Mesendoderm (in vitro differentiated cells): ENCODE results near the gene RAD23A.

Experiments used
- DNase-seq: peaks from one replicate; pipeline ENCODE4 v3.0.0; 2013
- H2AK5ac ChIP-seq: 2 replicates; pipeline ENCODE4 v1.6.1; 2013; ENCODE audit warnings: low read length, inconsistent platforms
- H2BK120ac ChIP-seq: 2 replicates; pipeline ENCODE4 v1.6.1; 2013; ENCODE audit warnings: low read depth, mild to moderate bottlenecking, low read length, moderate library complexity, mixed read lengths
- H2BK15ac ChIP-seq: replicated peaks from 2 replicates; pipeline ENCODE4 v1.6.1; 2013; ENCODE audit warnings: low read depth, mild to moderate bottlenecking, moderate library complexity
- H2BK5ac ChIP-seq: 2 replicates; pipeline ENCODE4 v1.6.1; 2013; ENCODE audit warnings: low read length, inconsistent platforms
- H3K18ac ChIP-seq: 2 replicates; pipeline ENCODE4 v1.6.1; 2013; ENCODE audit warnings: mild to moderate bottlenecking, low read length, mixed read lengths
- H3K23ac ChIP-seq: one replicate; pipeline ENCODE4 v1.6.1; 2013; ENCODE audit warnings: low read length
- H3K27ac ChIP-seq: 2 replicates; pipeline ENCODE4 v1.5.1; 2013; ENCODE audit warnings: low read depth, mild to moderate bottlenecking, inconsistent platforms, low read length, moderate library complexity
- H3K27me3 ChIP-seq: 2 replicates; pipeline ENCODE4 v1.6.1; 2013; ENCODE audit warnings: low read length, control low read depth, mild to moderate bottlenecking, inconsistent platforms; ENCODE audit not compliant: insufficient read depth, poor library complexity
- H3K36me3 ChIP-seq: 2 replicates; pipeline ENCODE4 v1.6.1; 2013; ENCODE audit warnings: low read length, inconsistent platforms; ENCODE audit not compliant: control insufficient read depth, insufficient read depth
- H3K4ac ChIP-seq: one replicate; pipeline ENCODE4 v1.6.1; 2013; ENCODE audit warnings: low read depth, mild to moderate bottlenecking, low read length, moderate library complexity
- H3K4me1 ChIP-seq: 2 replicates; pipeline ENCODE4 v1.6.1; 2013; ENCODE audit warnings: low read depth, low read length, inconsistent platforms; ENCODE audit not compliant: control insufficient read depth
- H3K4me2 ChIP-seq: 2 replicates; pipeline ENCODE4 v1.6.1; 2013; ENCODE audit warnings: low read length
- H3K4me3 ChIP-seq: 2 replicates; pipeline ENCODE4 v1.5.1; 2013; ENCODE audit warnings: mild to moderate bottlenecking, low read length
- H3K56ac ChIP-seq: one replicate; pipeline ENCODE4 v1.6.1; 2013; ENCODE audit warnings: low read length
- H3K79me1 ChIP-seq: 2 replicates; pipeline ENCODE4 v1.6.1; 2013; ENCODE audit warnings: low read length, inconsistent platforms
- H3K79me2 ChIP-seq: 2 replicates; pipeline ENCODE4 v1.6.1; 2013; ENCODE audit warnings: mild to moderate bottlenecking, low read length; ENCODE audit not compliant: control insufficient read depth, insufficient read depth
- H3K9ac ChIP-seq: 2 replicates; pipeline ENCODE4 v1.6.1; 2013; ENCODE audit warnings: low read length, inconsistent platforms
- H4K5ac ChIP-seq: one replicate; pipeline ENCODE4 v1.6.1; 2013; ENCODE audit warnings: low read length
- H4K8ac ChIP-seq: one replicate; pipeline ENCODE4 v1.6.1; 2013; ENCODE audit warnings: low read depth, mild to moderate bottlenecking, control low read depth, low read length, moderate library complexity
- WGBS: extraction: QIAGEN DNeasy Blood & Tissue Kit; methylation state at CpG from one replicate; pipeline ENCODE4 v1.1.7; 2013; ENCODE audit warnings: low lambda C conversion rate, missing lambda C conversion rate; ENCODE audit not compliant: insufficient coverage; ENCODE audit errors: extremely low coverage; 5-methylcytosine and 5-hydroxymethylcytosine counted together

Gene RAD23A

DNA sequence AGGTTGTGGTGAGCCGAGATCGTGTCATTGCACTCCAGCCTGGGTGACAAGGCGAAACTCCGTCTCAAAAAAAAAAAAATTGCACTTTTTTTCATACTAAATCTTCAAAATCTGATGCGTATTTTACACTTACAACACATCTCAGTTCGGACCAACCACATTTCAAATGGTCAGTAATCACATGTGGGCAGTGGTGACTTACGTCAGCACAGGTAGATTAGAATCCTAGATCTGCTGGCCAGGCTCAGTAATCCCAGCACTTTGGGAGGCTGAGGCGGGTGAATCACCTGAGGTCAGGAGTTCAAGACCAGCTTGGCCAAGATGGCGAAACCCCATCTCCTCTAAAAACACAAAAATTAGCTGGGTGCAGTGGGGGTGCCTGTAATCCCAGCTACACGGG lies 10.6 kb upstream of the RAD23A start:
- Histone ChIP-seq H3K27ac (no peak overlapping the region), H3K56ac (no peak overlapping the region), H3K4ac (no peak overlapping the region), H3K4me3 (no peak overlapping the region), H3K4me1 (peaks cover 3% of the 10 kb centered on the region), H4K8ac (no peak overlapping the region), H3K27me3 (no peaks in the 10 kb centered on the region), H2BK5ac (no peak overlapping the region), H4K5ac (no peak overlapping the region), H3K9ac (no peak overlapping the region), H3K79me2 (peaks cover 32% of the 10 kb centered on the region), H3K23ac (no peak overlapping the region), H3K79me1 (peaks cover 15% of the 10 kb centered on the region), H3K18ac (no peak overlapping the region), H3K4me2 (no peak overlapping the region), H2BK120ac (no peak overlapping the region), H3K36me3 (peaks cover 2% of the 10 kb centered on the region), H2AK5ac (no peak overlapping the region), H2BK15ac (no peak overlapping the region)
- no peak for DNase-seq
- WGBS, result no CpG with 5 or more reads among the region's 10 CpGs

DNA sequence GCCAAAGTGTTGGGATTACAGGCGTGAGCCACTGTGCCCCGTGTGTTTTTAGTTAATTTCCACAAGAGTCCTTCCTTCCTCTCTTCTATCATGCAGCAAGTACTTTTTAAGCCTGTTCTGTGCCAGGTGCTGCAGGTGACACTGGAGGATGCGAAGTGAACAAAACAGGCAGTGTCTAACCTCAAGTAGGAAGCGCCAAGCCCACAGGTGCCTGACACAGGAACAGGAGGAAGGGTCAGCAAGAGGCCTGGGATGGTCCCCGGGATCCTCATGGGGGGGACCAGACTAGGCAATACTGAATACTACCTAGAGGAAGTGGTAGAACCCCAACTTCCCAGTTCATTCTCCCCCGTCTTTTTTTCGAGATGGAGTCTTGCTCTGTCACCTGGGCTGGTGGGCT lies 9.1 kb upstream of the RAD23A start:
- no CpG with 5 or more reads among the region's 7 CpGs for WGBS
- H3K27ac ChIP-seq, result no peak overlapping the region

DNA sequence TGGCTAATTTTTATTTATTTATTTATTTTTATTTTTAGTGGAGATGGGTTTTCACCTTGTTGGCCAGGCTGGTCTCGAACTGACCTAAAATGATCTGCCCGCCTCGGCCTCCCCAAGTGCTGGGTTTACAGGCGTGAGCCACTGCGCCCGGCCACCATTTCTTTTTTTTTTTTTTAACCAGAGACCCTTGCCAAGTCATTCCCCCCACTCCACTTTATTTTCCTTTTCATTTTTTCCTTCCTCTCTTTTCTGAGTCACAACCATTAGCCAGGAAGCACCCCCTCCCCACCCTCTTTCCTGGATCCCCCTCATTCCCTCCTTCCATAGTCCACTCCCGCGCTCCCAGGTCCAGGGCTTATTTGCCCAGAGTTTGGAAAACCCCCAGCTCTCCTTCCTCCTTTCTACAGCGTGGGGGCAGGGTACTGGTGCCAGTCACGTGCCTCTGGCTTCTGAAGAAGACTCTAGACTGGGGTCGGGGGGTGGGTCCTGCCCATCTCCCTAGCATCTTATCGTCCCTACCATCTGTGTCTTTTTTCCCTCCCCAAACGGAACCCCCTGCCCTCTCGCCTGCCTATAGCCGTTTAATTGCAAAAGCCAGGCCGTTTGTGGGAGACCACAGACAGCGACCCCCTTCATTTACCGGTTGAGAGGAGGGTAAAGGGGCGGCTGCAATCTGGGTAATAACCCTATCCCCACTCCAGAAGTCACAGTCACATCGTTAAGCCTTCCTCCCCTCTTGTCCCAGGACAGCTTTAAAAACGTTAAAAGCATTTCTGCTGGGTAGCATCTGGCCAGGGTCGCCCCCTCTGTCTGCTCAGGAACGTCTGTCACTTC lies 8.4 kb upstream of the RAD23A start:
- peak overlapping the region; percentile 8 for H3K18ac ChIP-seq
- H3K4me1 ChIP-seq, result peaks cover 4% of the 10 kb centered on the region
- no CpG with 5 or more reads among the region's 23 CpGs for WGBS
- H3K79me2 ChIP-seq, result peaks cover 37% of the 10 kb centered on the region
- peak overlapping the region; percentile 27 for H4K5ac ChIP-seq
- peak overlapping the region; percentile 96 for H3K4me2 ChIP-seq
- no peak overlapping the region for H2BK15ac ChIP-seq
- DNase-seq, result peak; percentile 74
- H4K8ac ChIP-seq, result no peak overlapping the region
- no peak overlapping the region for H3K23ac ChIP-seq
- peak overlapping the region; percentile 71 for H2BK5ac ChIP-seq
- H2AK5ac ChIP-seq, result no peak overlapping the region
- no peak overlapping the region for H2BK120ac ChIP-seq
- H3K4ac ChIP-seq, result peak overlapping the region; percentile 92
- peak overlapping the region; percentile 3 for H3K4me3 ChIP-seq
- peaks cover 12% of the 10 kb centered on the region for H3K36me3 ChIP-seq
- H3K27me3 ChIP-seq, result no peaks in the 10 kb centered on the region
- H3K56ac ChIP-seq, result peak overlapping the region; percentile 92
- peaks cover 19% of the 10 kb centered on the region for H3K79me1 ChIP-seq
- H3K9ac ChIP-seq, result peak overlapping the region; percentile 92
- H3K27ac ChIP-seq, result peak overlapping the region; percentile 10

More for the DNA sequence above, 9.1 kb upstream of the RAD23A start:
- Histone ChIP-seq H3K4ac (no peak overlapping the region), H3K4me2 (no peak overlapping the region), H3K27me3 (no peaks in the 10 kb centered on the region), H4K5ac (no peak overlapping the region), H3K23ac (no peak overlapping the region), H3K79me2 (peaks cover 40% of the 10 kb centered on the region), H3K79me1 (peaks cover 19% of the 10 kb centered on the region), H3K56ac (peak overlapping the region; percentile 57), H3K4me3 (no peak overlapping the region), H3K36me3 (peaks cover 10% of the 10 kb centered on the region), H3K9ac (no peak overlapping the region), H2BK120ac (peak overlapping the region; percentile 69), H3K4me1 (peaks cover 4% of the 10 kb centered on the region), H4K8ac (no peak overlapping the region), H2BK5ac (no peak overlapping the region), H3K18ac (no peak overlapping the region), H2BK15ac (no peak overlapping the region), H2AK5ac (no peak overlapping the region)
- DNase-seq, result no peak

DNA sequence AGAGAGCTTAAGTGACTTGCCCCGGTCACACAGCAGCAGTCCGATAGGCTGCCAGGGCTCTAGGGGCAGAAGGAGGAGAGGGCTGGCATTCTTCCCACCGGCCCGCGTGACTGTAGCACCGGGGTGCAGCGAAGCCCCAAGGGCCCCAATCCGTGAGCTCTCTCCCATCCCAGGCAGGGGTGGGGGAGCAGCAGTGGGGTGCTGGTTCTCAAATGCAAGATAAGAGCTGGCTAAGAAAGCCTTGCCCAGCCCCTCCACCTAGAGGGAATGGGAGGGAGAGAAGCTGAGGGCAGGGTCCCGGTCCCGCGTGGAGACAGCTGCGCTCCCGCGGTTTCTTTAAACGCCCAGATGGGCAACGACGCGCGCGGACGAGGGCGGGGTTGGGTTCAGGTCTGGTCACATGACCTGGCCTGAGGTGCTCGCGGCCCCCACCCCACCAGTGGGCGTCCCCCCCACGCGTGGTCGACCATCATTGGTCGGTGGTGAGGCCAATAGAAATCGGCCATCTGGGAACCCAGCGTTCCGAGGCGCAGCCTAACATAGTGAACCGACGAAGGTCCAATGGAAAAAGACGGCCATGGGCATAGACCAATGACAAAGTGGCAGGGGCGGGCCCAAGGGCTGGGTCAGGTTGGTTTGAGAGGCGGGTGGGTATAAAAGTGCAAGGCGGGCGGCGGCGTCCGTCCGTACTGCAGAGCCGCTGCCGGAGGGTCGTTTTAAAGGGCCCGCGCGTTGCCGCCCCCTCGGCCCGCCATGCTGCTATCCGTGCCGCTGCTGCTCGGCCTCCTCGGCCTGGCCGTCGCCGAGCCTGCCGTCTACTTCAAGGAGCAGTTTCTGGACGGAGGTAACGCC lies 7.5 kb upstream of the RAD23A start, which contains the start of gene CALR:
CALR (plus strand) TSS at position 683 of the 852 bp plus-strand sequence; CDS start at position 754, 71 bp downstream.
- Histone ChIP-seq H2BK5ac (peak within 1 kb of the TSS; percentile 71), H3K18ac (peak within 1 kb of the TSS; percentile 70), H3K4me2 (peak within 1 kb of the TSS; percentile 96), H3K23ac (peak within 1 kb of the TSS; percentile 91), H2BK120ac (no peak within 1 kb of the TSS), H3K9ac (peak within 1 kb of the TSS; percentile 98), H3K56ac (peak within 1 kb of the TSS; percentile 100), H2AK5ac (peak within 1 kb of the TSS; percentile 98), H4K5ac (peak within 1 kb of the TSS; percentile 27), H3K27ac (peak within 1 kb of the TSS; percentile 37), H3K79me1 (peaks cover 14% of the 10 kb centered on the region), H4K8ac (no peak within 1 kb of the TSS), H2BK15ac (no peak within 1 kb of the TSS), H3K36me3 (peaks cover 12% of the 10 kb centered on the region), H3K79me2 (peaks cover 29% of the 10 kb centered on the region), H3K4me3 (peak within 1 kb of the TSS; percentile 99), H3K4ac (peak within 1 kb of the TSS; percentile 92), H3K4me1 (peaks cover 2% of the 10 kb centered on the region), H3K27me3 (no peaks in the 10 kb centered on the region)
- WGBS, result no CpG with 5 or more reads among the region's 63 CpGs
- DNase-seq, result peak; percentile 99

DNA sequence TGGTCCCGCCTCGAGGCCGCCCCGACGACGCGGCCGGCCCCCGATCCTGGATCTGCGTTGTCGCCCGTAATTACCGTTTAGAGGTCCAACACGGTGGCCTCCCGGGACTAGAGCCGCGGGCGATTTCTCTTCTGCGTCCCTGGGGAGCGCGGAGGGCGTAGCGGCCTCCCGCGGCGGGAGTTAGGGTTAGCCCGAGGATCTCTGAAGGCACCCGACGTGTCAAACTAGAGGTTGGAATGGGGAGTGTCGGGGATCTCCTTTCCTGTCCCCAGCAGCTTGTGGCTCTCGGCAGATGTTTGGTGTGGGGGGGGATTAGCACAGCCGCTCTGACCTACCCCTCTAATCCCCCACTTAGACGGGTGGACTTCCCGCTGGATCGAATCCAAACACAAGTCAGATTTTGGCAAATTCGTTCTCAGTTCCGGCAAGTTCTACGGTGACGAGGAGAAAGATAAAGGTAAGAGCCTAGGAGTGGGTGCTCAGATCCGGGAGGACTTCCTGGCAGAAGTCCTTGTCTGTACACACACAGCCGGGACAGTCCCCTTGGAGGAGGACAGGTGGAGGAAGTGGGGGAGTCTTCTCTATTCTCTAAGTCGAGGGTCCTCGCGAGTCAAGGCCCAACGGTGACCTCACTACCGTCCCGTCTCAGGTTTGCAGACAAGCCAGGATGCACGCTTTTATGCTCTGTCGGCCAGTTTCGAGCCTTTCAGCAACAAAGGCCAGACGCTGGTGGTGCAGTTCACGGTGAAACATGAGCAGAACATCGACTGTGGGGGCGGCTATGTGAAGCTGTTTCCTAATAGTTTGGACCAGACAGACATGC lies 6.7 kb upstream of the RAD23A start:
- H3K4me2 ChIP-seq, result peak overlapping the region; percentile 41
- peak overlapping the region; percentile 99 for H3K4me3 ChIP-seq
- H3K36me3 ChIP-seq, result peaks cover 18% of the 10 kb centered on the region

More for the DNA sequence above, 6.7 kb upstream of the RAD23A start:
- H3K23ac ChIP-seq, result peak overlapping the region; percentile 91
- peak overlapping the region; percentile 70 for H3K18ac ChIP-seq
- no peak overlapping the region for H4K5ac ChIP-seq
- no peak overlapping the region for H2BK5ac ChIP-seq
- peak overlapping the region; percentile 100 for H3K56ac ChIP-seq
- peak overlapping the region; percentile 37 for H3K27ac ChIP-seq
- H4K8ac ChIP-seq, result no peak overlapping the region
- H3K4ac ChIP-seq, result peak overlapping the region; percentile 70
- no peak overlapping the region for H2BK120ac ChIP-seq
- WGBS, result no CpG with 5 or more reads among the region's 54 CpGs
- peak overlapping the region; percentile 98 for H3K9ac ChIP-seq
- peak; percentile 53 for DNase-seq
- peaks cover 26% of the 10 kb centered on the region for H3K79me2 ChIP-seq
- peak overlapping the region; percentile 98 for H2AK5ac ChIP-seq
- peaks cover 17% of the 10 kb centered on the region for H3K79me1 ChIP-seq
- H2BK15ac ChIP-seq, result no peak overlapping the region
- H3K27me3 ChIP-seq, result no peaks in the 10 kb centered on the region
- peaks cover 2% of the 10 kb centered on the region for H3K4me1 ChIP-seq
